GM12873 (cell line): ENCODE measurements around the gene SERPINE1.

ENCODE experiments used
- TF ChIP-seq, protein P1 (sequence below): IDR thresholded peaks from 2 replicates; pipeline ENCODE4 v1.5.1; 2012; ENCODE audit warnings: low read depth, mild to moderate bottlenecking, moderate library complexity, low read length, control low read depth; ENCODE audit not compliant: insufficient read depth; ENCODE audit errors: missing control alignments

SERPINE1 gene

DNA sequence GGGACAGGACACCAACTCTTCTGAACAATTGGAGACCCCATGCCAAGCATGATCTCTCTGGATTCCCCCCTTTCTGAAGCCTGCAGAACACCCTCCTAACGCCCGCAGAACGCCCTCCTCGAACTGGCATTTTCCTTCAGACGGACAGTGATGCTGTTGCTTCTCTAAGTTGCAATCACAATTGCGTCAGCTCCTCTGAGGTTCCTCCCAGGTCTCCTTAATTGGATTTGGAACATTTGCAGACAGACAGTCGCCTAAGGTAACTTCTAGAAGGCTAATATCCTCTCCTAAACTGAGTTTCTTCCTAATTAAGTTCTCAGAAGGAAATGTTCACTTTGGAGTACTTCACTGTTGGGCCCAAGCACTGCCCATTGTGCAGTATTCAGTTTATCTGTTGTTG is 20.5 kb upstream of the SERPINE1 start:
- TF ChIP-seq, protein P1, sequence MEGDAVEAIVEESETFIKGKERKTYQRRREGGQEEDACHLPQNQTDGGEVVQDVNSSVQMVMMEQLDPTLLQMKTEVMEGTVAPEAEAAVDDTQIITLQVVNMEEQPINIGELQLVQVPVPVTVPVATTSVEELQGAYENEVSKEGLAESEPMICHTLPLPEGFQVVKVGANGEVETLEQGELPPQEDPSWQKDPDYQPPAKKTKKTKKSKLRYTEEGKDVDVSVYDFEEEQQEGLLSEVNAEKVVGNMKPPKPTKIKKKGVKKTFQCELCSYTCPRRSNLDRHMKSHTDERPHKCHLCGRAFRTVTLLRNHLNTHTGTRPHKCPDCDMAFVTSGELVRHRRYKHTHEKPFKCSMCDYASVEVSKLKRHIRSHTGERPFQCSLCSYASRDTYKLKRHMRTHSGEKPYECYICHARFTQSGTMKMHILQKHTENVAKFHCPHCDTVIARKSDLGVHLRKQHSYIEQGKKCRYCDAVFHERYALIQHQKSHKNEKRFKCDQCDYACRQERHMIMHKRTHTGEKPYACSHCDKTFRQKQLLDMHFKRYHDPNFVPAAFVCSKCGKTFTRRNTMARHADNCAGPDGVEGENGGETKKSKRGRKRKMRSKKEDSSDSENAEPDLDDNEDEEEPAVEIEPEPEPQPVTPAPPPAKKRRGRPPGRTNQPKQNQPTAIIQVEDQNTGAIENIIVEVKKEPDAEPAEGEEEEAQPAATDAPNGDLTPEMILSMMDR = no peak

DNA sequence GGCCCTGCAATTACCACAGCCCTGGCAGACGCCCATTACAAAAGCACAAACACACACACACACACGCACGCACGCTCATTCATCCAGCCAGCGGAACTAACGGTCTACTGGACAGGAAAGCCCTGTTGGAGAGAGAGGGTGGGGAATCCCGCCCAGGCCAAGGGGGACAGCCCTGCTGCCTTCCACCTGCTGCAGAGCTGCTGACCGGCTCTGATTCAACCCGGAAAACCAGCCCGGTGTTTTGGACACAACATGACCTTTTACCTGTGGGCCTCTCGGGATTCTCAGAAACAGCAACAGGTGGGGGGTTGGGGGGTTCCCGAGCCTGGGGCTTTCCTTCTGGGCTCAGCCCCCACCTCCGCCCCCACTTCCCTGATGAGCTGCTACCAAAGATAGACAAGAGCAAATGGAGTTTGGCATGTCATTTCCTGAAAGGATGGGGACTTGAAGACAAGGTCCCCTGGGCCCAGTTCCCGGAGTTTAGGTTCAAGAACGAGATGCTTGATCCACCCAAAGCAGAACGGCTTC is 18.5 kb upstream of the SERPINE1 start:
- TF ChIP-seq, protein P1 = no peak

DNA sequence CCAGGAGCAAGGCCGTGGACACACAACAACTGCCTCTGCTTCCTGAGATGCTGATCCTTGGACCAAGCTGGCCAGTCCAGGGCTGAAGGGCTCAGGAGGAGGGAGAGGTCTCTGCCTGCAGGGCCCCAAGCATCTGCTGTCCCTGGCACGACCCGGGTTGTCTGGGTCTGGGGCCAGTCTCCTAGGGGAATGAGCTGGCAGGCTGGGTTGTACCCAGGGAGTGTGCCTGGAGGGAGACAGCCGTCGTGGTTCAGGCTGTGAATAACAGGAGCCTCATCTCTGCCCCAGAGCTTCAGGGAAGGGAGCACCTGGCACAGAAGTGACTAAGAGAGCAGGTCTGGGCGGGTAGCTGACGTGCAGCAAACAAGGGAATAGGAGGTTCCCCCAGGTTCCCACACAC is 17.9 kb upstream of the SERPINE1 start:
- TF ChIP-seq, protein P1 = no peak

DNA sequence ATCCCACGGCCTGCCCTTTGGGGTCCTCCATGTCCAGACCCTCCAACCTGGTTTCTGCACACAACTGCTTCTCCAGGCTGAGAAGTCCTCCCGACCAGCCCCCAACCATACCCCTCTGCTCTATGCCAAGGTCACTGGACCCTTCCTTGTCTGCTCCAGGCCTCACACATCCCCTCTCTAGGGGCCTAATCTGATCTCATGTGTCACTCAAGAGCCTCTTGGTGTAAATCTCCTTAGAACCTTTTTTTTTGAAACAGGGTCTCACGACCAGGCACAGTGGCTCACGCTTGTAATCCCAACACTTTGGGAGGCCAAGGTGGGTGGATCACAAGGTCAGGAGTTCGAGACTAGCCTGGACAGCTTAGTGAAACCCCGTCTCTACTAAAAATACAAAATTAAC is 17.5 kb upstream of the SERPINE1 start:
- TF ChIP-seq, protein P1 = no peak

DNA sequence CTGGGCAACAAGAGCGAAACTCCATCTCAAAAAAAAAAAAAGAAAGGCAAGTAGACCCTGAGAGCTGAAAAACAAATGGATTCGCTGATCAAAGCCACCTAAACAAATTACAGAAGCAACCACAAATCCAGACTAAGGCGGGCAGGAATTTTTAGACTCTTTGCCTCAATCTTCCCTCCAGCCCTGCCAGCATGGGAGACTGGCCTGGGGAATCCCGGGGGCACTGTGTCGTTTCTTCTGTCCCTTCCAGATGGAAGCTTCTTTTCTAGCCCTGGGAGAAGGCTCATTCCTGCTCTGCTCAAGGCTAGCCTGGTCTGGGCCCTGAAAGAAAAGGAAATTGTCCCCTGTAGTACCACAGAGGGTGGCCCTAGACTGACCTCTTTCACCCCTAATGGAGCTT is 15.6 kb upstream of the SERPINE1 start:
- TF ChIP-seq, protein P1 = no peak

DNA sequence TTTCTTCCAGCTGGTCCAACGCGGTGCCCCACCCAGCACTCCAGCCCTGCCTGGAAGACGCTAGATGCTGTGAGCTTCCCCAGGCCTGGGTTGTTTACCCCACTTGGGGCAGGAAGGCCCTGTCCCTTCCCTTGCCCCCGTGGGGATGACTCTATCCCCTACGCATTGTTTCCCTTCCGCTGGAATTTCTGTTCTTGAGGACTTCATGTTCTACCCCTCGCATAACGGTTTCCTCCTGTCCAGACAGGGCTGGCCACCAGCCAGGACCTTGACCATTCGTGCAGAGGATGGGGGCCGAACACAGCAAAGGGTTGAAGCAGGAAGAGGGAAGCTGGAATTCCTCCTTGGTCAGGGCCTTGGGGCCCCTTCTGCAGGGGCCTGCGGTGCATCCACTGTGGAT is 14.7 kb upstream of the SERPINE1 start:
- TF ChIP-seq, protein P1 = no peak

DNA sequence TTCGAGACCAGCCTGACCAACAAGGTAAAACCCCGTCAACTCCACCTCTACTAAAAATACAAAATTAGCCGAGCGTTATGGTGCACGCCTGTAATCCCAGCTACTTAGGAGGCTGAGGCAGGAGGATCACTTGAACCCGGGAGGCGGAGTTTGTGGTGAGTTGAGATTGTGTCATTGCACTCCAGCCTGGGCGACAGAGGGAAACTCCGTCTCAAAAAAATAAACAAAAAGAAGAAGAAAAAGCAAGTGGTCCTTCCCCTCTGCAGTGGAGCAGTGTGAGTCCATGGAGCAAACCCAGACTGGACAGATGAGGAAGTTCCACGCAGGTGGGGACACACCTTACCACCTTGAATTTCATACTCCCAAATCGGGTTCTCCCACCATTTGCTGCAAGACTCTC is 13.1 kb upstream of the SERPINE1 start:
- TF ChIP-seq, protein P1 = no peak

DNA sequence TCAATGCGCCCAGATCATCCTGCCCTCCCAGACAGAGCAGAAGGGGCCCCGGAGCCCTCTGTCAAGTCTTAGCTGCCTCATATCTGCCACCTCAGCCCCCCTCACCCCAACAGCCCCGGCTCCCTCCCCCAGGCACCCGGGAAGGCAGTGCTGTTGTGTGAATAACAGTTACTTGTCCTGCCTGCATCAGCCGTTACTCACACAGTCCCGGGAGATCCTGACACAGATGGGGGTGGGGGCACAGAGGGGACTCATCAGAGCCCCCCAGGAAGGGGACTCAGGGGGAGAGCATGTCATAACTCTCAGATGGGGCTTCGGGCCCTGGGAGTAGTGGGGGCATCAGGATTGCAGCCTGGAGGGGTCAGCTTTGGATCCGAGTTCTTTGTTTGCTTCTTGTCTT is 12.4 kb upstream of the SERPINE1 start:
- TF ChIP-seq, protein P1 = no peak
